Measurements from ENCODE around the gene STXBP6.

DNA sequence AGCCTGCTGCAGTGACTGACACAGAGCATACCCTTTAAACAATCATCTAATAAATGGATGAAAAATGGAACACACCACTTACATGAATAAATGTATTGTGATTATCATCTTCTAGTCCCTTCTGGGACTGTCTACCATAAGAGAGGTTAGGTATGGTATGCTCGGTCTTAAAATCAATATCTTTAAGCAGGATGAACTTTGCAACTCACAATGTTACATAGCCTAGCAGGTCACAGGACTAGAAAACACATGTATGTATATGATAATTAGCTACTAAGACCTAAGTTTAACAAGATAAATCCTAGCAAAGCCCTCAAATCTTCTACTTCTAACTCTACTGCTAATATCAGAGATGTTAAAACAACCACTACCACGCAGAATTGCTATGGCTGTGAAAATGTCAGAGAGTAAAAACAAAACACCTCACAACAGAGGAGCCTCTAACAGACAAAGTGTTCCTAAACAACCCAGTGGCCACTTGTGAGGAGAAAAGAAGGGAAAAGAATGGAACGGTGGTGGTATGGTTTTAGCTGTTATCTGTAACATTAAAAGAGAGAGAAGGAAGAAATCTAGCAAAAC is 139.4 kb downstream of the STXBP6 start:
- TF ChIP-seq CTCF (IDR thresholded peaks at IDR 0.05; ENCODE audit: low read depth, low read length, poor library complexity, severe bottlenecking) (no peak), EZH2phosphoT487 (IDR thresholded peaks at IDR 0.05; ENCODE audit: borderline replicate concordance, low read length) (no peak)
